Measurements from ENCODE around the gene SPAG7.

Gene SPAG7

DNA sequence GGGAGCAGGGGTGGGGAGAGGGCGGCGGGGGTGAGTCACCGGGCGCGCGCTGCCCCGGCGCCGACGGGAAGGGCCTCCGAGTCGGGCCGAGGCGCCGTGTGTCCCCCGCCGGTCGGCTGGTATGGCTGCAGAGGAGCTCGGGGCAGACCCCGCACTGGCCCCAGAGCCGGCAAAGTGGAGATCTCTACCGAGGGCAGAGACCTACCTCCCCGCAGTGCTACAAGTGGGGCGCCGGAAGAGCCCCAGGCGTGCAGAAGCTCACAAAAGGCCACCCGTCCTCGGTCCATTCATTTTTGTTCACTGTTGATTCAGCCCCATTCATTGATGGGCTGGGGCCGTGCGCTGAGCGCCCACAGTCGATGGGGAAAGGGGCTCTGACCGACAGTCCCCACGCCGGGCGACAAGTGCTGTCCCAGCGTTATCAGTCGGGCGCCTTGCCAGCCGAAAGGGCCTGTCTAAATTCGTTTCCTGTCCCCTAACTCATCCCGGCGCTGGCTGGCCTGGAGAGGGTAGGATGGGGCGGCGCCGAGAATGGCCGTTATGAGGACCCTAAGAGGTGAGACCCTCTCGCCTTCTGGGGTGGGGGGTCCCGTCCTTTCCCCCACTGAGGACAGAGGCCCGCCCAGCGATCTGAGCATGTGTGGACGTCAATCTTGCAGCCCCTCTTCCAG, 17.4 kb downstream of the SPAG7 start:
- DNase-seq (ENCODE audit: low spot score): no peak

DNA sequence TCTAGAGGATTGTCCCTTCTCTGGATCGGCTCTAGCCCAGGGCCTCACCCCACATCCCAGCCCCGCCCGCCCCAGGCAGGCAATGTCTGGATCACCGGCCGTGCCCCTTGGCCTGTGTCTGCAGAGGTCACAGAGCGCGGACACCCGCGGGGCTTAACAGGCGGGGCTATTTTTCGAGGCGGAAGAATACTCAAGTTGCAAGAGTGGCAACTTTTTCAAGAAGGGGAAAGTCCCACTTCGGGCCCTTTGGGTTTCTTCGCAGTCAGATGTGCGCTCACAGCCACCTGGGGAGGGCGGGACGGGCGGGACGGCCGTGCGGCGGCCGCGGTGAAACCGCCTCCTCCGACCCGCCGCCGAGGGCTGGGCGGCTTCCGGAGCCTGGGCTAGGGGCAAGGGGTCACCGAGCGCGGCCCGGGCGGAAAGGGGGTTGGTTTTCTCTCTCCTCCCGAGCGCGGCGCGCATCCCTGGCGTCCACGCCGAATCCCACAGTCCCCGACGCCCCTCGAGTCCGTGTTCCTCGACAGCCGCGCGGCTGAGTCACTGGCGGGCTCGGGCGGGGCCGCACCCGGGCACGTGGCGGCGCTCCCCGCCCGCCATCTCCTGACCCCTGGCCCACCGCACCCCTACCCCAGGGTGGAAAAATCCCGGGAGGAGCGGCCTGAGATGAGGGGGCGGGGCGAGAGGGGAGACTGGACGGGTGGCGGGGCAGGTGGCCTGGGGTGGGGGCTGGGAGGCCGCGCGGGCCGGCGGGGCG, 18.1 kb downstream of the SPAG7 start:
- peak; percentile 81 for DNase-seq (ENCODE audit: low spot score)

DNA sequence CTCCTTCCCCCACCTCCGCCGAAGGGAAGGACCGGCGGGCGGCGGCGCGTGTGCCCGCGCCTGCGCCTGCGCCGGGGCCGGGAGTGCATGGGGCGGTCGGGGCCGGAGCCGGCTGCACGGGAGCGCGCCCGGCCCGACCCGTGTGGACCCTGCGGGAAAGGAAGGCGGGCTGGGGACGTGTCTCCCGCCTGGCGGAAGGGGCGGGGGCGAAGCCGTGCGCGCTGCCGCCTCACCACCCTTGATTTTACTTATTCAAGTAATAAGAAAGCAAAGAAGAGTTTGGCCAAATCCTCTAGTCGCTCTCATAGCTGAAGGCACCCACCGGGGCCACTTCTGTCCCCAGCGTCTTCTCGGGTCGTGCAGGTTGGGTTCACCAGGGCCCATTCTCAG, 18.7 kb downstream of the SPAG7 start:
- peak; percentile 81 for DNase-seq (ENCODE audit: low spot score)

DNA sequence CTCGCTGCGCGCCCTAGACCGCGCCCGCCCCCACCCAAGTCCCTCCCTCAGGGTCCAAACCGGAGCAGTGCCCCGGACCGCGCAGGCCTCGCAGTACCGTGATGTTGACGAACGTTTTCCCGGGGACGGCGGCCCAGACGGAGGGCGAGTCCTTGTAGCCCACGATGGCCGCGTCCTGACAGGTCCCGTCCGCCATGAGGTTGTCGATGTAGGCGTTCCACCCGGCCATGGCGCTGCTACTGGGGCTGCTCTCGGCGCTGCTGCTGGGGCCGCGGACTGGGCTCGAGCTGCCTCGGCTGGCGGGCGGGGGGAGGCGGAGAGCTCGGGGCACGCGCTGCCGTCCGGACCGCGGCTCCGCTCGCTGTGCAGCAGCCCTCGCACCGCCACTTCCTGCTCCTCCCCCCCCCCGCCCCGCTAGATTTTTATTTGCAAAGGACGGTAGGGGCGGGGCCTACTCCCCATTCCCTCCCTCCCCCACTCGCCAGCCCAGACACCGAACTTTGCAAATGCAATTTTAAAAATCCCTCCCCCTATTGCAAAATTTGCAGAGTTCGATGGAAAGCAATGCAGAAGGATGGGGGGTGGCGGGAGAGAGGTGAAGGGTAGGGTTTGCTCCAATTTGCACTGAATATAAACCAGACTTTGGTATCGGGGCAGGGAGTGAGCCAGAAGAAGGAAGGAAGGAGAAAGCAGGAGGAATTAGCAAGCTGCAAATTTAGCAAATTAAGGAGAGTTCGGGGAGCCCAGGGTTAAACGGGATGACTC, 19.3 kb downstream of the SPAG7 start, which contains the start of gene PFN1:
PFN1 (minus strand) TSS at position 365 of the 765 bp plus-strand sequence; CDS start at position 229, 136 bp downstream.
- peak; percentile 81 for DNase-seq (ENCODE audit: low spot score)

DNA sequence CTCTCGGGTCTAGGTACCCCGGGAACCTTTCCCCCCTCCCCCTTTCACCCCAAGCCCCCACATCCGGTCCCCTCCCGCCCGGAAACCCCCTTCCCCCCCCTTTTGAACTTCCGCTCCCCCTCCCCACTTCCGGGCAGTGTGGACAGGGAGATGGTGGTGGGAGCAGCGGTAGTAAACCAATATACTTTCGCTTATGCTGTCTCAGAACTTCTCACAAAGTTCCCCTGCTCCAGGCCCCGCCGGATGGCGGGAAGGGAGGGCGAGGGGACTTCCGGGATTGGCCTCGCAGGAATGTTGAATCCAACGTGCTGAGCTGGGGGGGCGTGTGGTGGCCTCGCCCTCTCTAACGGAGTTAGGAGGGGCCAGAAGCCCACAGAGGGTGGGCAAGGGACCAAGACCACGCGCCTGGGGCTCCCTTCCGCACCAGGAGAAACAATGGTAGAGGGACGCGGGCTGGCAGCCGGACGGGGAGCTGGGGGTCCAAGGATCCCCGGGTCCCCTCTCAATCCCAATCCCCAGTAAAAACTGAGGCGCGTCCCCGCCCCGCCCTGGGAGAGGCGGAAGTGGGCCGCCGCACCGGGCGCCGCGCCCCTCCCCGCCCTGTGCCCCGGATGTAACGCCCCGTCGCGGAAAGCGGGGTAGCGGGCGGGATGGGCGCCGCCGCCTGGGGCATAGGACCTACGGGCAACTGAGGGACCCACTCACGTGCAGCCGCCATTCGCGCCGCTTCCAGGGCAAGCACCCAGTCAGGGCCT, 20.0 kb downstream of the SPAG7 start:
- no peak for DNase-seq (ENCODE audit: low spot score)

DNA sequence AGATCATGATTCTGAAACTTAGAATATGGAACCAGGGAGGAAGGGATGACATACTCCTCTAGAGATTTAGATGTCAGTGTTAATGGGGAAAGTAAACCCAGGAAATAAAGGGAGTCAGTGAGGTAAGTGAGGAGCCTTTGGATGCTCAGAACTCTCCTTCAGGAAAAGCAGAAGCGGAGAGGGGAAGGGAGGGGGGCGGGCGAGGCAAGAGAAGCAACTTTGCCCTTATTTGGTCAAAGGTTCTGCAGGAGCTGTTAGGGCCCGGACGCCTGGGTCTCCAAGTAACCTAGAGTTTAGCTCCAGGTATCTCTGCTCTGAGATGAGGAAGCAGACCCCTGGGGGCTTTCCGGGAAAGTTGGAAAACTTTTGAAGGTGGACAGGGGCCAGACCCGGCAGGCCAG, 20.6 kb downstream of the SPAG7 start:
- no peak for DNase-seq (ENCODE audit: low spot score)

DNA sequence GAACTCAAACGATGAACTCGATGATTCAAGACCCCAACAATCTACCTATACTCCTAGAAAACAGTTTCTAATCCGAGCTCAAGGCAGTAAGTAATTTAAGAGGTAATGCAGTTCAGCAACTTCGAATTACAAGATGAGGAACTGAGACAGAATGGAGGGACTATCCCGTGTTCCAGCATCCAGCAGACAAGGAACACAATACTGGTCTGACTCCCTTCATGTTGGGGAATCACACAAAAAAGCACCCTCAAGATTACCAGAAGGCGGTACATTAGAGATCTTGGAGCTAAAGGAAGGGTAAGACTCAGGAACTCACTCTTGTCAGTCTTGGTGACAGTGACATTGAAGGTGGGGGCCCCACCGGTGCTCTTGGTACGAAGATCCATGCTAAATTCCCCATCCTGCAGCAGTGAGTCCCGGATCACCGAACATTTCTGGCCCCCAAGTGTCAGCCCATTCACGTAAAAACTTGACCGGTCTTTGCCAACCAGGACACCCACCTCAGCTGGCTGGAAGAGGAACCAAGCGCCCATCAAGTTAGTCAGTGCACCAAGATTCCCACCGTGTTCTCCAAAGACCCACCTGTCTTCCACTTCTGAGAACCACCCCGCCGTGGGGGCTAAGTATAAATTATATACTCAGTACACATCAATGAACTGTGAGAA, 21.2 kb downstream of the SPAG7 start:
- no peak for DNase-seq (ENCODE audit: low spot score)

DNA sequence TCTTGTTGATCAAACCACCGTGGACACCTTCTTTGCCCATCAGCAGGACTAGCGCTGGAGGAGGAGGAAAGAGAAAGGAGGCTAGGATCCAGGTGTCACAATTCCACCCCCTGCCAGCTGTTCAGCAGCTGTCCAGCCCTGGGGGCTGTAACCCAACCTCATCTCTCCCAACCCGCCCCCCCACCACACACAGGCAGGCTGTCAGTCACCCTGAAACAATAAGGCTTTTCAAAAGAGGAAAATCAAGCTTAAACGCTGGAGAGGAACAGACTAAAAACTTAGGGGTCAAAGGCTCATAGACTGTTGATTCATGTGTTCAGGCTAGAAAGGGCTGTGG, 21.7 kb downstream of the SPAG7 start:
- no peak for DNase-seq (ENCODE audit: low spot score)

DNA sequence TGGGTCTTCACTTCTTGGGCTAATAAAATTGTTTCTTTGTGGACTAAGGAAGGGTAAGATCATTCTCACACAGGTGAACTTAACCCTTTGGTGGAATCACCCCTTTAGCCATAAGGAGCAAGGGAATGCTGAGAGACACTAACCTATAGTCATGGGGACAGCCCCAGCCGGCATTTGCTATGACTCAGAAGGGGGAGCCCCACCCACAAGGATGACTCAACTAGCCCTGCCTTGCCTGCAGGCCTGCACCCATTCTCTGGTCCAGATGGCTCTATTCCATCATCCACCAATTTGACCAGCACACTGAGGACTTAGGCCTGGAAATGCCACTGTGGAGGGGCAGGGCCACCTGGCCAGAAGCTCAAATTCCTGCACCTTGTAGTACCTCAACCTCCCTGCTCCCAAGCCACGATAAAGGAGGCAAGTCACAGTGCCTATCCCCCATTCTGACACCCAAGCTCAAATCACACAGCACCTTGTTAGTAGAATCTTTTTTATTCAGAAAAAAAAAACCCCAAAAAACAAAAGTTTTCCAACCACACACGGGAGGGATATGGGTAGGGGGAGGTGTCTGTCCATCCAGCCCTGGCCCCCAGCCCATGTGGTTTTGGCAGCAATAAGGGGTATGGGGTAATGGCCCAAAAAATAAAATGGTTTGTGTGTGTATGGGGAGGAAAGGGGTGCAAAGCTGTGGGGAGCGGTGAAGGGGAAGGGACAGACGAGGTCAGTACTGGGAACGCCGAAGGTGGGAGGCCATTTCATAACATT, 22.3 kb downstream of the SPAG7 start:
- no peak for DNase-seq (ENCODE audit: low spot score)

DNA sequence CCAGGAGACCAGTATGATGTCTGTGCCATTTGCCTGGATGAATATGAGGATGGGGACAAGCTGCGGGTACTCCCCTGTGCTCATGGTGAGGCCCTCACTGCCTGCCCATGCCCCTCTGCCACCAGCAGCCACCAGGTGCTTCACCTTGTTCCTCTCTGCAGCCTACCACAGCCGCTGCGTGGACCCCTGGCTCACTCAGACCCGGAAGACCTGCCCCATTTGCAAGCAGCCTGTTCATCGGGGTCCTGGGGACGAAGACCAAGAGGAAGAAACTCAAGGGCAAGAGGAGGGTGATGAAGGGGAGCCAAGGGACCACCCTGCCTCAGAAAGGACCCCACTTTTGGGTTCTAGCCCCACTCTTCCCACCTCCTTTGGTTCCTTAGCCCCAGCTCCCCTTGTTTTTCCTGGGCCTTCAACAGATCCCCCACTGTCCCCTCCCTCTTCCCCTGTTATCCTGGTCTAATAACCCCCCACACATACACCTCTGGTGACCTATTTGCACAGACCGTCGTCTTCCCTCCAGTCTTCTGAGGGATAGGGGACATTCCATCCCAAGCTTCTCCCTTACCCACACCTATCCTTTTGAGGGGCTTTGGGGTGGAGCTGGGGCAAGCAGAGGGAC, 23.0 kb downstream of the SPAG7 start:
- DNase-seq (ENCODE audit: low spot score): no peak

DNA sequence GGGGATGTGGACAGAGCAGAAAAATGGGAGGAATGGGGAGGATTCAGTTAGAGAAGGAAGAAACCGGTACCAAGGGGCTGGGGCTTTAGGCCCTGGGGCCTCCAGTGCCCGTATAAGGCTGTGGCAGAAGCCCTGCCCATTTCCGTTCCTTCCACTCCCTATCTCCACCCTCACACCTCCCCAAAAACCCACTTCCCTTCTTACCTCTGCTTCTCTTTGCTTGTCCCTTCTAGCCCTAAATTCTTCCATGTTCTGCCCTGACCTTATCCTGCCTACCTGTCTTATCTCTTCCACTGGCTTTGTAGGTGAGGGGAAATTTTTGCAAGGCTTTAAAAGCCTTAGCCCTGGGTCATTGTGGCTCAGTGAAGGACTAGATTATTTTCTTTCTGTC, 23.5 kb downstream of the SPAG7 start:
- DNase-seq (ENCODE audit: low spot score): no peak

DNA sequence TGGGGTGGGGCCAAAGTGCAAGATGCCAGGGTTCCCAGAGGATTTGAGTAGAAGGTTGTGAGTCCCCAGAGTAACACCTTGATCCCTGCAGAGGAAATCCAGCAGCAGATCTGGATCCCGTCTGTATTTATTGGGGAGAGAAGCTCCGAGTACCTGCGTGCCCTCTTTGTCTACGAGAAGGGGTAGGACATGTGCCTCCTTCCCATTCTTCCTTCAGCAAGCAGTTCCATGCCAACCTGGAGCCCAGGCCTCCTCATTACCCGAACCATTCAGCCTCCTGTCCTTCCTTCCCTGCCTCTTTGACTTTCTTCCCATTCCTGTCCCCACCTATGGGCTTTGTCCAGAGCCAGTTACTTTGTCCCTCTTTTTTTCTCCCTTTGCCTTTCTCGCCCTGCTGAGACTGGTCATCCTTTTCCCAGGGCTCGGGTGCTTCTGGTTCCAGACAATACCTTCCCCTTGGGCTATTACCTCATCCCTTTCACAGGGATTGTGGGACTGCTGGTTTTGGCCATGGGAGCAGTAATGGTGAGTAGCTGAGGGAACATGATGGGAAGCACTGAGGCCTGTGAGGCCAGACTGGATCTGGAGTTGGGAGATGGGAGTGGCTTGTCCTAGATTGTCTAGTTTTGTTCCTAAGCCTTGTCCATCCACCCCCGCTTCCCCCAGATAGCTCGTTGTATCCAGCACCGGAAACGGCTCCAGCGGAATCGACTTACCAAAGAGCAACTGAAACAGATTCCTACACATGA, 24.7 kb downstream of the SPAG7 start:
- DNase-seq (ENCODE audit: low spot score): no peak

DNA sequence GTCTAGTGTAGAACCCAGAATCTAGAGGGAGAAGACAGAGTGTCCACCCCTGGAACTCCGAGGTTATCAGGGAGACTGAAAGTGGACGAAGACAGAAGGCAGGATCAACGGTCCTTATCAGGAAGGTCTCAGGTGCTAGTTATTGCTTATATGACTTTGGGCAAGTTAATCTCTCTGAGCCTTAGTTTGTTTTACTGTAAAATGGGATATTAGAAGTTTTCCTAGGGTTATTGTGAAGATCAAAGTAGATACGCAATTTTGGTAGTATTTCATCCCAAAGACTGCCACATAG, 26.4 kb downstream of the SPAG7 start:
- DNase-seq (ENCODE audit: low spot score): no peak

DNA sequence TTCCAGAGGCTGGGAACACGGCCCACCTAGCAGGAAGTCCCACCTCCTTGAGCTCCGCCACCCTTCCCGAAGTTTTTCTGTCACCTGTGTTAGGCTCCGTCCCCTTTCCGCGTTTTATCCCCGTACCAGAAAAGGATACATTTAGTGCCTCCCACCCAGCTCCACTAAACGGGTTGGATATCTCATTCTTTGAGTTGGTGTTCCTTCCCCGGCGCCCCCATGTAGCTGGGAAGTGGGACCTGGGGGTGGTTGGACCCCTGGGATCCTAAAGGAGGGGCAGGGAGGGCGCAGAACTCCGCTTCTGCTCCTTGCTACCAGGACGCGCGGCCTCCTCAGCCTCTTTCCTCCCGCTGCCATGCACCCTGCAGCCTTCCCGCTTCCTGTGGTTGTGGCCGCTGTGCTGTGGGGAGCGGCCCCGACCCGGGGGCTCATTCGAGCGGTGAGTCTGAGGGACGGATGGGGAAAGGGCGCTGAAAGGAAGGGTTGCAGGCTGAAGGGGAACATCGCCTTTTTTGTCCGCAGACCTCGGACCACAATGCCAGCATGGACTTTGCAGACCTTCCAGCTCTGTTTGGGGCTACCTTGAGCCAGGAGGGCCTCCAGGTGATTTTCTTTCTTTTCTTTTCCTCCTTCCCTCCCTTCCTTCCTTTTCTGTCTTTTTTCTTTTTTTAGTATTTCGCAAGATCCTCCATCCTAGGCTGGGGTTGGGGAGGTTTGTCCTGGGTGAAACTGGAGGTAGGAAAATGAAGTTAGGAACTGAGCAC, 26.9 kb downstream of the SPAG7 start:
- DNase-seq (ENCODE audit: low spot score): peak; percentile 81

DNA sequence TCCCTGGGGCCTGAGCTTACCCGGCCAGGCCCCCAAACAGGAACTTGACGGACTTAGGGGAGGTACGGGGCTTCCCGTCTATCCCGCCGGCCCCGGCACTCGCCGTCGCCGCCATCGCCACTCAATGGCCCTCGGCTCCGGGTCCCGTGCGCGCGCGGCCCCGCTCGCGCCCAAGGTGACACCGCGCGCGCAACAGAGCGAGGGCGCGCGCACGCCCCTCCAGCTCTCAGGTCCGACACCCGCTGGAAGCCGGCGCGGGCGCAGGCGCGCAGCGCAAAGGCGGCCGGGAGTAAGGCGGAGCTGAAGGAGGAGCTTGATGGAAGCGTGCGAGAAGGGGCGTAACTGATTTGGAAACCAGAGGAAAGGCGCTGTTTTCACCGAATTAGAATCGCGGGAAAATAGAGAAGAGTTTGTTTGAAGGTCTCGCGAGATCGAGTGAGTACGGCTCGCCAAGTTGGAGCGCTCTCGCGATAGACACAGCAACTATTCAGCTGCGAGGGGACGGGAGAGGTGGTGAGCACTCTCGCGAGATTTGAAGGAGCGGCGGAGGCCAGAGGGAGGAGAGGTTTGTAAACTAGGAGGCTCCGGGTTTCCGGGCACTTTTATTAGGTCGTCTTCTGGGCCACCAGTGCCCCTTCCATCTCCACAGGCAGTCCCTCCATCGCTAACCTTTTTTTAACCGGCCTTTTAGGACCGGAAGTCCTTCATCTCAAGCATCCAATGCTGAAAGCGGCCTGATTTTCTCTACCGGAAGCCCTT, 27.6 kb downstream of the SPAG7 start, which contains the start of the genes RNF167 and SLC25A11:
RNF167 (plus strand) TSS at position 473 of the 759 bp plus-strand sequence. CDS start 642 bp downstream, outside the sequence.
SLC25A11 (minus strand) TSS at position 251 of the 759 bp plus-strand sequence; CDS start at position 115, 136 bp downstream.
- DNase-seq (ENCODE audit: low spot score): peak; percentile 91

DNA sequence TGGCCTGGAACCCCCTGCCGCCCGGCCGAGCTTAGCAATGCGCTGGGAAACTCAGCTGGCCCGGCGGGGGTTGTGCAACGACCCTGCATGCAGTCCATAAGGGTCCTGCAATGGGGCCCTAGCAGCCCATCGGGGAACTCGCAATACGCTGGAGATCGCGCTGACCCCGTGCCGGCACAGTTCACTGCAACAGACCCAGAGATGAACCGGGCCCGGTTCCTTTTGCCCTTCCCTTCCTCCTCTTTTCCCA, 28.1 kb downstream of the SPAG7 start:
- DNase-seq (ENCODE audit: low spot score): peak; percentile 41

DNA sequence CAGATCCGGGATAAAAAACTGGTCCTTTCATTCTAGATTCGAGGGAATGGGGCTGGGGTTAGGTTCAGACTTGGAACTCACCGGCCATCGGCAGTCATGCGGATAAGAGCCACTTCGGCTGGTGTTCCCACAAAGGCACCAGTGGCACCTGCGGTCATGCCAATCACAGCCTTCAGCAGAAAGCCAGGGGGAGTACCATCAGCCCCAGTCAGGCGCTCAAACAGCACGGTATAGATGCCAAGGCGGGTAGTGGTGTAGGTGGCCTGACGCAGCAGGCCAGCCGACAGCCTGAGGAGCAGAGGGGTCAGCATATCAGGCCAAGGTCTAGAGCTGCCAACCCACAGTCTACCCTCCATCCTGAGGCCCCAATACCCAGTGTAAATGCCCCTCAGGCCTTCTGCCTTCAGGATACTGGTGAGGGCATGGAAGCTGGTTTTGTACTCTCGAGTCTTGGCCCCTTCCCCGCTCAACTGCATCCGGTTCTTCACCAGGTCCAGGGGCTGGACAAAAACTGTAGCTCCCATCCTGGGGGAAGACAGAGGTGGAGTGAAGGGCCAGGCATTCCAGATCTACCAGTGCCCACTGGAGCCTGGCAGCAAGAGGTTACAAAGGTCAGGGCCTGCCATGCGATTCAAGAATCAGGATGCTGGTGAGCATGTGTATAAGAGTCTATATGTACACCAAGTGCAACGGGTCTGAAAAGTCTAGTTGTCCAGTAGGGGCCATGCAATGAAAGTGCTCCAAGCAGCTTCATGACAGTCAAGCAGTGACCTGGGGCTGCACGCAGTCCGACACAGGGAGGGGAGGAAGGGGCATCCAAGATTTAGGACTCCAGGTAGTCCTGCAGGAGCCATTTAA, 28.7 kb downstream of the SPAG7 start:
- no peak for DNase-seq (ENCODE audit: low spot score)
